DMS153 treated with DMSO at 0.1 percent for 48 hours (cell line): Measurements from ENCODE around the gene ASCC3.
A peak's percentile ranks its signal among the peaks of the same experiment; 100 is the strongest.
"Not testable (repeated sequence)": the region's sequence is repeated elsewhere in the genome, so short reads cannot be mapped to it uniquely, and the experiment has no call there.

Experiments used
- DNase-seq: peaks from one replicate; lab custom pipeline; 2025; ENCODE audit not compliant: unreplicated experiment; lab: John Stamatoyannopoulos, UW

Gene ASCC3

DNA sequence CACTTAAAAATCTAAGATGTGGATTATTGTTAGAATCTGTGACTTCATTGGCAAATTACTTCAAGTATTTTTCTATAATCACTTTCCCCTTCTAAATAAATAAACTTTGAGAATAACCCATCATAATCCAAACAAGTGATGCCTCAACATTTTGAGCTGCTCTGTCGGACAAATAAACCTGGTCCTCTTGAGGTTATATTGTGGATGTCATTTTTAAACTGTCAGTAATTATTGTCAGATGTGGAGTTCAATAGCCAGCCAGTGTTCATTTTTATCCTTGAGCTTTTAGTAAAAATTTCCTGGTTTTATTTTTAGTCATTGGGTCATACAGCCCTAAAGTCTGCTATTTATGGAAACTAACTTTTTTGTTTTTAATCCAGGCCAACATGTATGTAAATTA, 9.5 kb upstream of the ASCC3 start:
- DNase-seq = not testable (repeated sequence)

- DNase-seq = no peak
Observed at GRCh38 chr6:100889351-100889750, 8.2 kb upstream of the ASCC3 start.

GRCh38 chr6:100886076-100886475, 4.9 kb upstream of the ASCC3 start:
- DNase-seq = no peak

GRCh38 chr6:100883347-100883746, 2.2 kb upstream of the ASCC3 start:
- DNase-seq = no peak

- peak; percentile 58 for DNase-seq
Observed at GRCh38 chr6:100881707-100882040, 545 bp upstream of the ASCC3 start.

DNA sequence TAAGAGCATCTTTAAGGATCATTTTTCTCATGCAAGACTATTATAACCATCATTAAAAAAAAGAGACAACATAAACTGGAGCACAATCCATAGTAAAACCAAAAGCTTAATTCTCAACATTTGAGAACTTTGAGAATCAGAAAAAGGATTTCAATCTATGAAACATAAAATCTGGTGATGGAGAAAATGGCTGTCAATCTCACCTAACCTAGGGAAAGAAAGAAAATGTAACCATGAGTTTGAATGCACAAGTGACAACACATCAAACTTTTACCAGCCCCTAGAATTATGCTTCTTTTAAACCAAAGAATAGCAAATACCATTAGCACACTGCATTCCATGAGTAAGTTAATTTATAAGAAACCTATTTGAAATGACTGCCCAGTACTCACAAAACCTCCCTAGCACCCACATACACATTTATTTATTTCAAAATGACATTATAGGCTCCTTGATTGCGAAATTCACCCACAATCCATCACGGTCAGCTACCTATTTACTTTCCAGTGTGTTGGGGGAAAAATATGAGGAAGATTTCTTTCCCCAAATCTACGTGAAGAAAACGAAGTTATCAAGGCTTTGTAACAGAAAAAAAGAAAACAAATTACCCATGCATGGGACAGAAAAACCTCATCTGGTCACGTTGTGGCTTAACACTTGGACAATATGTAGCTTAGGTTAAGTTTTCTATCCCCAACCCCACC, 828 bp downstream of the ASCC3 start:
- no peak for DNase-seq

- DNase-seq = no peak
Observed at GRCh38 chr6:100879317-100879716, 1.8 kb downstream of the ASCC3 start.

- no peak for DNase-seq
Observed at GRCh38 chr6:100877851-100878250, 3.3 kb downstream of the ASCC3 start.

GRCh38 chr6:100876251-100876650, 4.9 kb downstream of the ASCC3 start:
- DNase-seq = no peak

- no peak for DNase-seq
Observed at GRCh38 chr6:100865525-100865924, 15.6 kb downstream of the ASCC3 start.

GRCh38 chr6:100862063-100862462, 19.1 kb downstream of the ASCC3 start:
- no peak for DNase-seq

DNA sequence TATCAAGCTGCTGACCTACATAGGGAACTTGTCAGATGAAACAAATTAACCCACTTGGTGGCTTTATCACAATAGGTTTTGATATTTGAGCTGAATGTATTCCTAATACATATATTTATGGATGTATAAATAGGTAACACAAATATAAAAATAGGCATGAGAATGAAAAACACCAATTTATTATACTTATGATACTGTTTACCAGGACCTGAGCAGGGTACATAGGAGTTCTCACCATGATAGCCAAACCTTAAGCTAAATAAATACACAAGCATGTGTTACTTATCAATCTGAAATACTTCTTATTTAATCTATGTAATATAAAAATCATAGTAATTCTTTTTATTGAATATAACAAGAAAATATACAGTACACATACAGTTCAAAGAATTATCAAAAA, 25.0 kb downstream of the ASCC3 start:
- no peak for DNase-seq

GRCh38 chr6:100851819-100852218, 29.3 kb downstream of the ASCC3 start:
- no peak for DNase-seq

GRCh38 chr6:100850174-100850573, 31.0 kb downstream of the ASCC3 start:
- no peak for DNase-seq

GRCh38 chr6:100846276-100846675, 34.9 kb downstream of the ASCC3 start:
- DNase-seq = peak; percentile 71

DNA sequence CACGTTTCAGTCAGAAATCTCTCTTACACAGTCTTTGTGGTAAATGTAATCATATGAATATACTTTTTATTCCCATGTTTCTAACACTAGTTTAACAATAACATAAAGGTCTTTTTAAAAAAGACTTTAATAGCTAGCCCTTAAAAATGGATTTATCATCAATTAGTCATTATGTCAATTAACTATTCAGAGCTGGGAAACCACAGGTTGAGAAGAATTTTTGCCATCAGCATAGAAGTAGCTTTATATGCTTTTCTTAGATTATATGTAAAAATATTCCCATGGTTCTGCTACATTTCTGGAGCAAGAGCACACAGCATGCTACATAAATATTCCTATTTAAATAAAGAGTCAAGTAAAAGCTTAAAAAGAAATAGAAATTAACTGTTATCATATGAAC, 35.5 kb downstream of the ASCC3 start:
- no peak for DNase-seq

DNA sequence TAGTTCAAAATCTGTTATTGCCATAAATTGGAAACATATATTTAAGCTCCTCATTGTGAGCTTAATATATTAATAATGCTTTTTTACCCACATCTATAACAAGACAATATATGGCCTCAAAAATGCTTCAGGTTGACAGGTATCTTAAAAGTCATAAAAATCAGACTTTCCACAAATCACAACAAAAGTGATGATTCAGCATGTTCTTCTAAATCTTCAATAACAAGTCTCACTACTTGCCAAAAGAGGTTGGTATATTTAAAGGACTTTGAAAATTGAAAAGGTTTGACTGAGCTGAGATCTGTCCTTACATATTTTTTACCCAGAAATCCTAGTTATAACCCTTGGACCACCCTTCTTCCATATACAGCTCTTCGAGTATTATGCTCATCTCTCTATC, 41.7 kb downstream of the ASCC3 start:
- DNase-seq = no peak

- no peak for DNase-seq
Observed at GRCh38 chr6:100838011-100838410, 43.1 kb downstream of the ASCC3 start.

DNA sequence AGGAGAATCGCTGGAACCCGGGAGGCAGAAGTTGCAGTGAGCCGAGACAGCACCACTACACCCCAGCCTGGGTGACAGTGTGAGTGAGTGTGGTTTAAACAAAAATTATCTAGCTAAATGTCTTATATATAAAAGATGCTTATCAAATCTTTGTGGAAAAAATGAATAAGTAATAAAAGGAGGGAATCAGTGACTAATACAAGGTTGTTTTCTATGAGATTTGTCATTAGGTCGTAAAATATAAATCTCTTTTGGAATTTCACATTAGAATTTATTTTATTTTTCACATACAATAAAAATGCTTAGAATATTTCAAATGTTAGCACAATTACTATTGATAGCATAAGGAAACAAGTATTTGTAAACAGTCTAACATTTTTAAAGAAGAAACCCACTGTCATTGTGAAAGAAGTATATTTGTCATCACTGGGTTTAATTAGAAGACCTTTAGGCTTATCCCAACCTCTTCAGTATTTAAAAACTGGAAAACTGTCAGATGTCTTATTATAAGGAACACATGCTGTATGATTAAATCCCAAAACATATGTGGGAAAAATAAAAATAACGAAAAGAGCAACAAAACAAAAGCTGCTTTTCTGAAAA, 47.1 kb downstream of the ASCC3 start:
- DNase-seq = no peak

DNA sequence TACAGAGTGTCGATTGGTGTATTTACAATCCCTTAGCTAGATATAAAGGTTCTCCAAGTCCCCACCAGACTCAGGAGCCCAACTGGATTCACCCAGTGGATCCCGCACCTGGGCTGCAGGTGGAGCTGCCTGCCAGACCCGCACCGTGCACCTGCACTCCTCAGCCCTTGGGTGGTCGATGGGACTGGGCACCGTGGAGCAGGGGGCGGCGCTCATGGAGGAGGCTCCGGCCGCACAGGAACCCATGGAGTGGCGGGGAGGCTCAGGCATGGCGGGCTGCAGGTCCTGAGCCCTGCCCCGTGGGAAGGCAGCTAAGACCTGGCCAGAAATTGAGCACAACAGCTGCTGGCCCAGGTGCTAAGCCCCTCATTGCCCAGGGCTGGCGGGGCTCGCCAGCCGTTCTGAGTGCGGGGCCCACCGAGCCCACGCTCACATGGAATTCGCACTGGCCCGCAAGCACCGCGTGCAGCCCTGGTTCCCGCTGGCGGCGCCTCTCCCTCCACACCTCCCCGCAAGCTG, 52.0 kb downstream of the ASCC3 start:
- not testable (repeated sequence) for DNase-seq

DNA sequence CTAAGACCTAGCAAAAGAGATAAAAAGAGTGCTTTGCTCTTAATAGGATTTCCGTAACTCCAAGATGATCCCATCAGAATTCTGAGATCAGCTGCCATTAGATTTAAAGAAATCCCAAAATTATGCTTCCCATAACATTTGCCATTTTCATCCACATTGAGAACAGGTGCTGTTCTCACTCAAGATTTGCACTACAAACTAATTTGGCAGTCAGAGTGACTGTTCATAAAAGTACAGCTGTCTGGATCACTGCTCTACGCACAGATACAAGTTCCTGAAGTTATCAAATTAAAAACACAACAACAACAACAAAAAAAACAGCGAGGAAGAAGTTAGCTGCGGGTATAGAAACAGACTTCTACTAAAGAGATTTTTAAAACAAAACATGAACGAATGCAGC, 58.1 kb downstream of the ASCC3 start:
- DNase-seq = no peak

GRCh38 chr6:100818066-100818465, 63.1 kb downstream of the ASCC3 start:
- no peak for DNase-seq

- no peak for DNase-seq
Observed at GRCh38 chr6:100810015-100810414, 71.1 kb downstream of the ASCC3 start.
